GM12872 (cell line): ENCODE measurements around the gene GTSE1.

Experiments
- TF ChIP-seq, protein P1 (sequence below): IDR thresholded peaks from 3 replicates; pipeline ENCODE4 v1.5.1; 2011; ENCODE audit warnings: low read depth, mild to moderate bottlenecking, low read length, moderate library complexity; ENCODE audit not compliant: insufficient read depth

The GTSE1 gene

DNA sequence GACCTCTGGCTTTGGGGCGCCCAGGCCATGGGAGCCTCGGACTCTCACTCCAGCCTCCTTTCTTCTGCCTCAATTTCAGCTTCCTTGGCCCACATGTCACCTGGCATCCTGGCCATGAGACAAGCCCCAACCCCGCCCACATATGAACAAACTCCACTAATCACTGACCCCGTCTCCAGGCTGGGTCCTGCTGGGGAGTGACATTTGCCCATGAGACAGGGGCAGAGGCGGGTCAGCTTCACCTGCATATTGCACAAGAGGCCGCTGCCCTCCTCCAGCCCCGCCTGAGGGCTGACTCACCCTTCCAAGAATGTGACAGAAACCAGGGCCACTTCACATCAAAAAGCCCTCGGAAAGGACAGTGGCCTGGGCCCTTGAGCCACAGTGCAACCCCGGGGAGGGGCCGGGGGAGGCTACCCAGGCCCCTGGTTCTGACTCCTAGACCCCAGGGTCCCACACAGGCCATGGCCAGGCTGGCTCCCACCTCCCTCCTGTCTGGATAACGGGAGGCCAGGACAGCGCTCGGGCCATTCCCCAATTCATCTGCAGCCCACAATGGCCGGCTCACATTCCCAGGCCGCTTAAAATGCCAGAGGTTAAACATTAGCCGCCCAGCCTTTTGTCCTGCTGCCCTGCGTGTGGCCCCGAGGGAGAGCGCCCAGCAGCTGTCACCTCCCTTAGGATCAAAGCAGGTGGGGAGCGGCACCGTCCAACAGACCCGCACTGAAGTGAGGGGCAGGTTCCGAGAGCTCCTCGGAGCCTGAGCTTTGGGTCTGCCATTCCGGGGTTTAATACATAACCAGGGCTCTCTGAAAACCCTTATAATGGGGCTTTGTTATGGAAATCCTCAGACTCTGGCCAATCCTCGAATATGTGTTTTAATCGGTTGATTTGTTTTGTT, 81.1 kb downstream of the GTSE1 start:
- TF ChIP-seq, protein P1, sequence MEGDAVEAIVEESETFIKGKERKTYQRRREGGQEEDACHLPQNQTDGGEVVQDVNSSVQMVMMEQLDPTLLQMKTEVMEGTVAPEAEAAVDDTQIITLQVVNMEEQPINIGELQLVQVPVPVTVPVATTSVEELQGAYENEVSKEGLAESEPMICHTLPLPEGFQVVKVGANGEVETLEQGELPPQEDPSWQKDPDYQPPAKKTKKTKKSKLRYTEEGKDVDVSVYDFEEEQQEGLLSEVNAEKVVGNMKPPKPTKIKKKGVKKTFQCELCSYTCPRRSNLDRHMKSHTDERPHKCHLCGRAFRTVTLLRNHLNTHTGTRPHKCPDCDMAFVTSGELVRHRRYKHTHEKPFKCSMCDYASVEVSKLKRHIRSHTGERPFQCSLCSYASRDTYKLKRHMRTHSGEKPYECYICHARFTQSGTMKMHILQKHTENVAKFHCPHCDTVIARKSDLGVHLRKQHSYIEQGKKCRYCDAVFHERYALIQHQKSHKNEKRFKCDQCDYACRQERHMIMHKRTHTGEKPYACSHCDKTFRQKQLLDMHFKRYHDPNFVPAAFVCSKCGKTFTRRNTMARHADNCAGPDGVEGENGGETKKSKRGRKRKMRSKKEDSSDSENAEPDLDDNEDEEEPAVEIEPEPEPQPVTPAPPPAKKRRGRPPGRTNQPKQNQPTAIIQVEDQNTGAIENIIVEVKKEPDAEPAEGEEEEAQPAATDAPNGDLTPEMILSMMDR: no peak

DNA sequence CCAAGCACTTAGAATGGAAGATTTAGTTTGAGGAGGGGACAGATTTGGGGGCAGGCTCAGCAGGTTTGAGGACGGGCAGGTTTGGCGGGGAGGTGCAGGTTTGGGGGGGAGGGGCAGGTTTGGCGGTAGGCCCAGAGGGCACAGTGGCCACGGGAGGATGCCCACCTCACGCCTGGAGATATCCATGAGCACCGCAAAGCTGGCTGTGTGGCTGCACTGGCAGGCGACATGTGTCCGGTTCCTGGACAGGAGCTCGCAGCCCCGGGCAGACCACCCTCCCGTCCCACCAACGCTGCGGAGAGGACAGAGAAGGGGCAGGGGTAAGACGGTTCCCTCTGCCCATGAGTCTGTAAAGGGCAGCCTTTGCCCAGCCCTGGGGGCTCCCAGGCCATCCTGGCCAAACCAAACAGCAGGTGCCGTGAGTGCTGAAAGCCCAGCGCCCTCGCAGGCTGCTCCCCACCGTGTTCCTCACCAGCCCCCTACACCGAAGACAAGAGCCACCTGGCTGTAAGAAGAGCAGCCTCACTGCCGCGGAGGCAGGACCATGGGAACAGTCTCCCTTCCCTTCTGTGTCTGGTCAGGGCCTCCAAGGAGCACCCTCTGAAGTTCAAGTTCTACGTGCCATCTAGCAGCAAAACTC, 81.9 kb downstream of the GTSE1 start:
- TF ChIP-seq, protein P1: no peak

DNA sequence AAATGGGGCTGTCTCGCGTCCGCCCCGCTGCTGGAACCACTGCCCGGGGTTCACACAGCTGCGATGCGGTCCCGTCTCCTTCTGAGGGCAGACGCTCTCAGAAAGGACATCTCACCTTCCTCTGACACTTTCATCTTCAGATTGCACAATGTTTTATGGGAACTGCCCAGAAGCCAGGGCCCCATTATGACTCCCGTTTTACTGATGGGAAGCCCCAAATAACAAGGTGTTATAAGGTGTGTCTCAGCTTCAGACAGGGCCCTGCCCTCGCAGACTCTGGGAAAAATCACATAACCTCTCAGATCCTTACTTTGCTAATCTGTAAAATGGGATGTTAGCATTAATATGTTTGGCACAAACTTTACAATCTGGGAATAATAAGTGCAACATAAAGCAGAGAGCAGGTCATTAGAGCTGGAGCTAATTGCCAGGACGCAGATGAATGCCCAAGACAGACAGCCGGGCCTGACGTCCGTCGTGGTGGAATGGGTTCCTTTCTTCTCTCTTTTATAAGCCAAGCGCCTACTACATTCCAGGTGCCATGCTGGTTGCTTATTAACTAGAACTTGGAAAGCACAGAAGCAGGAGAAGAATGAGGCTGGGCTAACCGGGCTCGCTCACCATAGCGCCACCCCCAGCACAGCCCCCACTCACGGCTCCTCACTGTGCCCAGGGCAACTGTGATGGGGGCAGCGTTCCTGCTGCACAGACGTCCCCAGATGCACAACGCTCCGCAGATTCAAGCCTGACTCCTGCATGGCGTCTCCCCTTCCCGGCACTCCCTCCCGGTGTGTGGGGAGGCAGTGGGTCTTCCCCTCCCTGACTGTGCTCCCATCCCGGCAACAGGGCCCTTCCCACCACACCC, 82.6 kb downstream of the GTSE1 start:
- TF ChIP-seq, protein P1: no peak

DNA sequence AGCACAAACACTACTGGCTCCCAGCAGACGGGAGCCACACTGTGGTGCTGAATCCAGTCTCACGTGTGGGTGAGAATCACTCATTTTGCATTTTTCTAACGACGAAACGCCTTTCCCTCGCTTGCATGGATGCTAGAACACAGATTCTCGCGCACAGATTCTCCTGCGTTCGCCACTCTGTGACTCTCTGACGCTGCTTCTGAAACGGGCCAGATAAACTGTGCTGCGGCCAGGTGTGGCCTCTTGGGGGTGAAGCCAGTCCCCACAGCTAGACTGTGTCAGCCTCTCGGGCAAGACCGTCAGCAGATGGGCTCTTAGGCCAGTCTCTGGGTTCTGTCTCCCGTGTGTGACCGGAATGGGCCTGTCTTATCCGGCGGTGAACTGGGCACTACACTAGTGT, 83.4 kb downstream of the GTSE1 start:
- TF ChIP-seq, protein P1: no peak
